NCI-H146 treated with DMSO at 0.1 percent for 48 hours (cell line): ENCODE data around the gene PPM1K.

Experiments
- DNase-seq: peaks from one replicate; lab custom pipeline; 2025; ENCODE audit not compliant: unreplicated experiment; lab: John Stamatoyannopoulos, UW

The PPM1K gene

GRCh38 chr4:88277711-88278225 lies 6.6 kb downstream of the PPM1K start:
- no peak for DNase-seq

- DNase-seq = no peak
Measured at GRCh38 chr4:88276952-88277710, 7.2 kb downstream of the PPM1K start.

- DNase-seq = no peak
Measured at GRCh38 chr4:88275949-88276515, 8.3 kb downstream of the PPM1K start.

GRCh38 chr4:88275516-88275915 lies 8.8 kb downstream of the PPM1K start:
- no peak for DNase-seq

- DNase-seq = no peak
Measured at GRCh38 chr4:88268913-88269312, 15.4 kb downstream of the PPM1K start.

DNA sequence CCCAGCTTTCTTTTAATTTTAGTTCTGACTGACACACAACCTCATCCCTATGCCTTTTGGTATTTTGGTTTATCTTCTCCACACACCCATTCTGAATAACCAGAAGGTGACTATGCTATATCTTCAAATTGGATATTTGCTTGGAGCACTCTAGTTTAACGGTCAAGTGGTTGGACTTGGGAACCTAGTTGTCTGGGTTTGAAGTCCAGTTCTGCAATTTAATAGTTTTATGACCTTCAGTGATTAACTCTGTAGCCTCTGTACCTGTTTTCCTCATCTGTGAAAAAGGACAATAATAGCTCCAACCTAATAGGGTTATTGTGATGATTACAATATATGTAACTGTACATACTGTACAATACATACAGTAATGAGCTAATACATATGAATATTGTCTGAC lies 20.0 kb downstream of the PPM1K start:
- DNase-seq = no peak

GRCh38 chr4:88257726-88258125 lies 26.6 kb downstream of the PPM1K start:
- DNase-seq = no peak

GRCh38 chr4:88255111-88255510 lies 29.2 kb downstream of the PPM1K start:
- no peak for DNase-seq

DNA sequence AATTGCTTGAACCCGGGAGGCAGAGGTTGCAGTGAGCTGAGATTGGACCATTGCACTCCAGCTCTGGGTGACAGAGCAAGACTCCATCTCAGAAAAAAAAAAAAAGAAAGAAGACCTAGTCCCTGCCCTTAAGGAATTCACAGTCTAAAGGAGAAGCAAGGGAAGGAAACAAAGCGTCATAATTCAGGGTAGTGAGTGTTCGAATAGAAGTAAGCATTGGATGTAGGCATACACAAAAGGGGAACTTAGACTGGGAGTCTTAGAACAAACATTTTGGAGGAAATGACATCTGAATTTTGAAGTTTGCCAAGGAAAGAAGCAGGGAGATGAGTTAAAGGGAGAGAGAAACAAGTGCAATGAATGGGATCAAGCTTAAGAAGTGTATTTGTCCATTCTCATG lies 32.4 kb downstream of the PPM1K start:
- no peak for DNase-seq

DNA sequence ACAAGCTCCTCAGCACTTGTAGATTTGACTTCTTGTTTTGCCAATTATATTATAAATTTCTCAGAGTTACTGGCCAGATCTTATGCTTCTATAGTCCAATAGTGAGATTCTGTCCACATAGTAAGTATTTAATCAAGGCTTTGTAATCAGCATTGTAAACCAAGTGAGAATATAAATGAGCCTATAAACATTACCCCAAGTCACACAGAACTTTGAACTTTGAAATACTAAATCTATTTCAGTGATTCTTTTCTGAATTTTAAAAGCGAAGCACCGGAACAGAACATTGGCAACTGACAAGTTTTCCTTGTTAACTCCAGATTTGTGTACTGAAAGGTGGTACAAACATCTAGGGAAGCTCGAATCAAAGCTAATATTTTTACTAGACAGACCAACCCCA lies 37.2 kb downstream of the PPM1K start:
- no peak for DNase-seq

DNA sequence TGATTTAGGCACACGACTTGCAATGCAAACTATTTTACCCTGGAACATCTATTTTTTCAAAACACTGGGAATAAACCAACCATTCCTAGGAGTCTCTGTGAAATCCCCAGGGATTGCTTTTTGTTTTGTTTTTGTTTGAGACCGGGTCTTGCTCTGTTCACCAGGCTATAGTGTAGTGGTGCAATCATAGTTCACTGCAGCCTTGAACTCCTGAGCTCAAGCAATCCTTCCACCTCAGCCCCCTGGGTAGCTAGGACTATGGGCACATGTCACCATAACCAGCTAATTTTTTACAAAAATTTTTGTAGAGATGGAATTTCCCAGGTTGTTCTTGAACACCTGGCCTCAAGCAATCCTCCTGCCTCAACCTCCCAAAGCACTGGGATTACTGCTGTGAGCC lies 37.8 kb downstream of the PPM1K start:
- DNase-seq = no peak

GRCh38 chr4:88244816-88245579 lies 39.4 kb downstream of the PPM1K start:
- DNase-seq = no peak

DNA sequence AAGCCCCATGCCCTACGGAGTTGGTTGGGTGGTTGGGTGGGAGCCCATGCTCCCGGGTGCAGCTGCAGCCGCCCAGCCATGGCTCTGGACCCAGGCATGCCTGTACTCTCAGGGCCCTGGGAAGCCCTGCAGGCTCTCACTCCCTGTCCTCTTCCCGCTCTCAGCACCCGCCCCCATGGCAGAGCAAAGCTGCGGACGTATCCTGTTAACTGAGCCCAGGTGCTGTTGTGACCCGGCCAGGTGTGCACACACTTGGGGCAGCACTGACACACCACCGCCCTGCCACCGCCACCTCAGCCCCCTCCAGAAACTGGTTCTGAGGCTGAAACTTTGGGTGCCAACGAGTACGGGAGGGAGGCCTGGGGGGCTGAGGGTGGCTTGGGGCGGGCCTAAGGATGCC lies 40.3 kb downstream of the PPM1K start:
- DNase-seq = no peak

DNA sequence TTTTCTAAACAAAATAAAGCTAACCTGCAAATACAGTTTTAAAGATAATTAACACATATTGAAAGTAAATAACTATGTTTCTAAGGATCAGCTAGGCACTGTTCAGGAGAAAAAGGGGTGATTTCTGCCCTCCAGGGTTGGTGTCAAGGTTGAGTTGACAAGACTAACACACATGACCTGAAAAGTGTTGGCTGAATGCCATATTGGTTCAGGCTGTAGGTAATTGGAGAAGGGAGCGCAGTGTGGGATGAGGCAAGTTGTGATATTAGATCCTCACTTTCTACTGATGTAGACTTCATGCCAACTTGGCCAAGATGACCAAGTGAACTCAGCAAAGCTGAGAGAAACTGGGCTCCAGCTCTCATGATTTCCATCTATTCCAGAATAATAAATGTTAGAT lies 42.2 kb downstream of the PPM1K start:
- no peak for DNase-seq

GRCh38 chr4:88240297-88240714 lies 44.1 kb downstream of the PPM1K start:
- no peak for DNase-seq

- DNase-seq = no peak
Measured at GRCh38 chr4:88230969-88231771, 53.2 kb downstream of the PPM1K start.

GRCh38 chr4:88230461-88230891 lies 53.9 kb downstream of the PPM1K start:
- no peak for DNase-seq

DNA sequence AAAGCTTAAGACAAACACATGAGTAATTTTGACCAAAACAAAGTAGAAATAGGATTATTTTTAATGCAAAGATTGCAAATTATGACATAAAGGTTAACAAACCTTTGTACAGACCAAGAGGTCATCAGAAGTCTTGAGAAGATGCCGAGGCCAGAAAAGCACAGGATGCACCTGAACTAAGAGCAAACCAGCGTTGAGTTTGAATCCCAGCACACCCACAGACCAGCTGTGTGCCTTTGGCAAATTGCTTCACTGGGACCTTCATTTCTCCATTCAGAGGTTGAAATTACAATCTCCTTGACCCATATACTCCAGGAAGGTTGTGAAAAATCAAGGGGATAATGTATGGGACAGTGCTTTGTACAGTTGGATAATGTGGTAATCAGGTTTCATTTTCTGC lies 56.6 kb downstream of the PPM1K start:
- DNase-seq = no peak

DNA sequence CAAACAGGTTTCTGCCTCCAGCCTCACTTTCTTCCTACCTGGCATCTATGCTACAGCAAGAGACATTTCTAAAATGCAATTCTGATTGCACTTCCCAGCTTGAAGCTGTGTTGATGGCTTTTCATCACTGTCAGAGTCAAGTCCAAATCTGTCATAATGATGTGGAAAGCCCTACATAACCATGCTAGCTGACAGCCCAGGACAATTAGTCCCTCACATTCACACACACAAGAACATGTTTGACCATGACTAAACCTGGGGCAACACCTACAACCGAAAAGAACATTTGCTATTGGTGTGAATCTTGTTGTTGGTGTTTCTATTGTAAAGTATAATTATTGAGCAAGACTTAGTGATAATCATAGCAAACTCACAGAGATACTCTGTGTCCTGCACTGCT lies 58.2 kb downstream of the PPM1K start:
- DNase-seq = no peak

- DNase-seq = no peak
Measured at GRCh38 chr4:88225232-88226105, 58.9 kb downstream of the PPM1K start.
